ENCODE measurements around the gene FOCAD.
"Not testable (repeated sequence)": the region's sequence is repeated elsewhere in the genome, so short reads cannot be mapped to it uniquely, and the experiment has no call there.

The FOCAD gene

DNA sequence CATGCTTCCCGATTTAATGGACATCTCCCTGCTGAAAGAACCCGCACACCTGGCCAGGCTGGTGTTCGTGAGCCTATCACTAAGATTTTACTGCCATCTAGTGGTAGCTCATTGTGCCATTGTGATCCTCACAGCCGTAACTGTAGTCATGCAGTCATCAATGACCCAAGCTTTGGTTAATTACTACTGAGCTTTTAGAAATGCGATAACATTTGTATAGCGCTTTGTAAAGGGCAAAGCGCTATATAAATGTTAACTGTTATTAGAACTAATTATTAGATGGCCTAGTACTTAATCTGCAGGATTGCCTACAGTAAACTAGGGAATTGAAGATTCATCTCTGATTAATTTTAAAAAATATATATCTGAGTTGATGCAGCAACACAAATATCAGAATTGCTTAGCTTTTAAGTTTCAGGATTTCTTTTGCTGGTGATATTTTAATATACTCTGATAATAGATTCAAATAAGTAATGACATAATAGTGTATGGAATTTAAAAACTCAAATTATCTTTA lies 257.2 kb downstream of the FOCAD start:
- Histone ChIP-seq H3K4me1 (ENCODE audit: insufficient read depth, low read length) (peaks cover 3% of the 10 kb centered on the region; the same call in 1 of the 2 replicates), H3K27ac (ENCODE audit: low read depth, low read length) (no peak overlapping the region), H3K9ac (ENCODE audit: low read depth, low read length) (no peak overlapping the region), H3K36me3 (ENCODE audit: insufficient read depth, low read length) (peaks cover 5% of the 10 kb centered on the region), H3K4me3 (ENCODE audit: low read length) (no peak overlapping the region), H3K27me3 (ENCODE audit: insufficient read depth, low read length) (no peaks in the 10 kb centered on the region), H3K9me3 (ENCODE audit: insufficient read depth, low read depth, low read length) (no peaks in the 10 kb centered on the region)
- WGBS, result 22% methylated on average over 7 of the region's 7 CpGs

DNA sequence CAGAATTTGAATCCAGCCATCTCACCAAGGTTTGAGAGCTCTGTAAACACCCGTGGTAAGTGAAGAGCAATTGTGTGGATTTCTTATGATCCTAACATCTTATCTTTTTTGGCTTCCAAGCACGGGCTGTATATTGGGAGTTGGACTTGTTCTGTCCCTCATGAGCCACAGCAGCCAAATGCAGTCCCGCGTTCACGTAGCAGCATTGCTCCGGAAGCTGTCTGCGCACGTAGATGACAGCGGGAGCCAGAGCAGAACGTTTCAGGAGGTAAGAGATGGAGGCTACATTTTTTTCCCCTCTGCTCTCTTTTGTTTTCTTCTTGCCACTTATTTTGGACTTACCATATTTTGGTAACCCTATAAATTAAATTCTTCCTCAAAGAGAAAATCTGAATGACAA lies 260.4 kb downstream of the FOCAD start:
- H3K9me3 ChIP-seq (ENCODE audit: insufficient read depth, low read depth, low read length), result no peaks in the 10 kb centered on the region
- H3K36me3 ChIP-seq (ENCODE audit: insufficient read depth, low read length), result peaks cover 4% of the 10 kb centered on the region
- WGBS, result 92% methylated on average over 10 of the region's 10 CpGs
- peaks cover 26% of the 10 kb centered on the region for H3K4me1 ChIP-seq (ENCODE audit: insufficient read depth, low read length)
- no peak overlapping the region for H3K27ac ChIP-seq (ENCODE audit: low read depth, low read length)
- no peaks in the 10 kb centered on the region for H3K27me3 ChIP-seq (ENCODE audit: insufficient read depth, low read length)
- H3K9ac ChIP-seq (ENCODE audit: low read depth, low read length), result no peak overlapping the region
- no peak overlapping the region for H3K4me3 ChIP-seq (ENCODE audit: low read length)

DNA sequence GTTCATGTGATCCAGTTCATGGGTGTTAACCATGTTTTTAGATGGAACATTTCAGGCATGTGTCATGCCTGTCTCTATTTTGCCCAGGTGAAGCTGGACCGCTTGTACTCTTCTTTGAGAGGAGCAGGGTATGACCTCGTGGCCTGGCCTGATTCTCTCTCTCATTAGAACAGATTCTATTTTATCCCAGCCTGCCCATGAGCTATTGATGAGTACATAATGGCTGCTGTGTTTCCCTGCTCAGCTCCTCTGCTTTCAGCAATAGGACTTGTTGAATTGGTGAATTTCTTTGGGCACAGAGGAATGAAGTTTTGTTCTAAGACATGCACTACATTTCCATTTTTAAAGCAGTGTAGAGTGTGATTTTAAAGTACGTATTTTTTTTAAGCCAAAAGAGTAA lies 261.2 kb downstream of the FOCAD start:
- WGBS, result 97% methylated on average over 3 of the region's 3 CpGs
- Histone ChIP-seq H3K4me3 (ENCODE audit: low read length) (no peak overlapping the region), H3K4me1 (ENCODE audit: insufficient read depth, low read length) (peaks cover 28% of the 10 kb centered on the region), H3K27me3 (ENCODE audit: insufficient read depth, low read length) (no peaks in the 10 kb centered on the region), H3K9me3 (ENCODE audit: insufficient read depth, low read depth, low read length) (no peaks in the 10 kb centered on the region), H3K9ac (ENCODE audit: low read depth, low read length) (no peak overlapping the region), H3K36me3 (ENCODE audit: insufficient read depth, low read length) (peaks cover 4% of the 10 kb centered on the region), H3K27ac (ENCODE audit: low read depth, low read length) (no peak overlapping the region)

DNA sequence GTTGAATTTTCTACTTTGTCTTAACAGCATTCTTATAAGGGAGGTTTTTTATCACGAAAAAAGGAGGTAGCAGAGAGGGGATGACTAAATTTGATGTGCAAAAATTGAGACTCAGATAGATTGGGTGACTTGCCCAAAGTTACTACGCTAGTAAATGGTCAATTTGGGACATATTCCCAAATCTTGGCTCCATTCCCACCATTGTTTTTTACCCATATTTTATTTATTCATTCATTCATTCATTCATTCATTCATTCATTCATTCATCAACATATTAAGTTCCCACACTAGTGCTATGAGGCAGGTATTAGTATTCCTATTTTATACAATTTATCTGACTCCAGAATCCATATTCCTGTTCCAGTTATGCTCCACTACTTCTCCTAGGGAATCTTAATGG lies 261.8 kb downstream of the FOCAD start:
- H3K9ac ChIP-seq (ENCODE audit: low read depth, low read length), result no peak overlapping the region

DNA sequence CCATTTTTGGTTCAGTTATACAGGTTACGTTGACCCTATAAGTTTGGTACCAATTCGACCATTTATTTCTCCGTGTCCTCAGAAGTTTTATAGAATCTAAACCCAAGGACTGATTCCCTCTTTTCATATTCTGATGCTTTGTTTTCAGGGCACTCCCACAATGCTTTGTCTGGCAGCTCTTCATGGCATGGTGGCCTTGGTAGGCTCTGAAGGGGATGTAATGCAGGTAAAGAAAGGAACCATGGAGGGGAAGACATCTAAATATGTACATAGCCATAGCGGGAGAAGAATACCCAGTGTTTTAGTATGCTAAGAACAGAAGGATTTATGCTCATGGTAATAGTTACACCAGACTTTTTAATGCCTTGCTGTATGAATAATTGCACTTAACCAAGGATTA lies 264.6 kb downstream of the FOCAD start:
- WGBS, result 55% methylated on average over 4 of the region's 4 CpGs
- H3K9me3 ChIP-seq (ENCODE audit: insufficient read depth, low read depth, low read length), result no peaks in the 10 kb centered on the region
- no peaks in the 10 kb centered on the region for H3K27me3 ChIP-seq (ENCODE audit: insufficient read depth, low read length)
- no peak overlapping the region for H3K9ac ChIP-seq (ENCODE audit: low read depth, low read length)
- no peak overlapping the region for H3K4me3 ChIP-seq (ENCODE audit: low read length)
- peaks cover 37% of the 10 kb centered on the region for H3K36me3 ChIP-seq (ENCODE audit: insufficient read depth, low read length)
- H3K27ac ChIP-seq (ENCODE audit: low read depth, low read length), result peak overlapping the region; percentile 73; the same call in 1 of the 2 replicates
- peaks cover 25% of the 10 kb centered on the region for H3K4me1 ChIP-seq (ENCODE audit: insufficient read depth, low read length)

More for the DNA sequence above, 261.8 kb downstream of the FOCAD start:
- peaks cover 26% of the 10 kb centered on the region for H3K4me1 ChIP-seq (ENCODE audit: insufficient read depth, low read length)
- H3K4me3 ChIP-seq (ENCODE audit: low read length), result no peak overlapping the region
- H3K27me3 ChIP-seq (ENCODE audit: insufficient read depth, low read length), result no peaks in the 10 kb centered on the region
- WGBS, result 92% methylated on average over 2 of the region's 2 CpGs
- H3K9me3 ChIP-seq (ENCODE audit: insufficient read depth, low read depth, low read length), result no peaks in the 10 kb centered on the region
- peaks cover 10% of the 10 kb centered on the region for H3K36me3 ChIP-seq (ENCODE audit: insufficient read depth, low read length)
- no peak overlapping the region for H3K27ac ChIP-seq (ENCODE audit: low read depth, low read length)

DNA sequence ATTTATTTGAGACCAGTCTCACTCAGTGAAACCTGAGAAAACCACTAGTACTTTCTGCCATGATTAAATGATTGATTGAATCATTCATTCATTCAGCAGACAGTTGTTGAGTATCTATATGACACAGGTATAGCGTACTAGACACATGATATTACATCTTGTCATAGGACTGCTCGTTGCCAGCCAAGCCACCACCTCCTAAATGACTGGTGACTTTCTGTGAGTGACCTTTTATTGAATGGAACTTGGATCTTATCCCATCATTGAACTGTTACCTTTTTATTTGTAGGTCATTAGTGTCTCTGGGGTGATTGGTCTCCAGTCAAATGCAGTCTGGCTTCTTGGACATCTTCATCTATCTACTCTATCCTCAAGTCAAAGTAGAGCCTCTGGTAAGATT lies 266.6 kb downstream of the FOCAD start:
- Histone ChIP-seq H3K9me3 (ENCODE audit: insufficient read depth, low read depth, low read length) (no peaks in the 10 kb centered on the region), H3K27ac (ENCODE audit: low read depth, low read length) (no peak overlapping the region), H3K9ac (ENCODE audit: low read depth, low read length) (no peak overlapping the region), H3K27me3 (ENCODE audit: insufficient read depth, low read length) (no peaks in the 10 kb centered on the region), H3K36me3 (ENCODE audit: insufficient read depth, low read length) (peaks cover 46% of the 10 kb centered on the region), H3K4me1 (ENCODE audit: insufficient read depth, low read length) (peaks cover 39% of the 10 kb centered on the region), H3K4me3 (ENCODE audit: low read length) (no peak overlapping the region)
- WGBS, result 100% methylated on average over 2 of the region's 2 CpGs

DNA sequence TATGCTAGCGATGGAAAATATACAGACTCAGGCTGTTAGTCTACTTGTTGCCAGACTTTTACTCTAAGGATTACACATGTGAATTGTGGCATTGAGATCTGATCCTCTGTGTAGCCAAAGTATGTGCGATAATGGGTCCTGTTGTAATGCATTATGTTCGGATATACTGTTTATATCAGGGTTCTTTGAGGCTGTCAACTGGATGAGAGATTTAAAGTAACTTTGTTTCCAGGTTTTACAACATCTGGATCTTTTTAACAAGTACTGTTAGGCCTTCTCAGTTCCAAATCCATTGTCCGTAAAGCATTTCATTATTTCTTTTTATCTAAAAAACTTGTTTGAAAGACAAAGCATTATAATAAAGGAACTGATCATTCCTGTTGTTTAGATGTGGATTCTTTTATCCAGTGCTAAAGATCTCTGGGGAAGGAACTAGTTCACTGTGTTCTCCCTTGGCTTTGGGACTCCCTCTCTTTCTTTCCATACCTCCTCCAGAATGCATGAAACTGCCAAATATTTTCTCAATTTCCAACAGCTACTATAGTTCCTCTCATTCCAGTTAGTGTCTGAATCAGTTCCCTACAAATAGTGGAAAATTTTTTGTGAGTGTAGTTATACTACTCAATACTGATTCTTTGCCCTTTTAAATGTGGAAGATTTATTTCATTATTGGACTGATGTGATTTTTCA lies 278.6 kb downstream of the FOCAD start:
- no peaks in the 10 kb centered on the region for H3K27me3 ChIP-seq (ENCODE audit: insufficient read depth, low read length)
- no peak overlapping the region for H3K4me3 ChIP-seq (ENCODE audit: low read length)
- no peaks in the 10 kb centered on the region for H3K4me1 ChIP-seq (ENCODE audit: insufficient read depth, low read length)
- 96% methylated on average over 3 of the region's 4 CpGs for whole genome bisulfite sequencing
- H3K36me3 ChIP-seq (ENCODE audit: insufficient read depth, low read length), result no peaks in the 10 kb centered on the region; the same call in 1 of the 2 replicates
- H3K27ac ChIP-seq (ENCODE audit: low read depth, low read length), result no peak overlapping the region
- H3K9ac ChIP-seq (ENCODE audit: low read depth, low read length), result no peak overlapping the region
- H3K9me3 ChIP-seq (ENCODE audit: insufficient read depth, low read depth, low read length), result no peaks in the 10 kb centered on the region

DNA sequence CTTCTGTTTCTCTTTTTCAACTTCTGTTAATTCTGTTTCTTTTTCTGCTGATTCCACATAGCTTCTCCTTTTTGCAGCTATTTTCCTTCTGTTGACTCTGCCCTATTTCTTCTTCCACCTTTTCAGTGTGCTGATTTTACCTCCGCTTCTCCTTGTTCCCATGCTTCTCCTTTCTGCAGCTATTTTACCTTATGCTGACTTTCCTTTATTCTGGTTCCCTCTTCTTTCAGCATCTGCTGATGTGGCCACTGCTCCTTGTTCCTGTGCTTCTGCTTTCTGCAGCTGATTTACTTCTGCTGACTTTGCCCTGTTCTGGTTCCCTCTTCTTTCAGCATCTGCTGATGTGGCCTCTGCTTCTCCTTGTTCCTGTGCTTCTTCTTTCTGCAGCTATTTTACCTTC lies 288.6 kb downstream of the FOCAD start:
- Histone ChIP-seq H3K27ac (ENCODE audit: low read depth, low read length) (no peak overlapping the region), H3K4me1 (ENCODE audit: insufficient read depth, low read length) (no peaks in the 10 kb centered on the region)
- 96% methylated on average over 1 of the region's 1 CpG for WGBS

DNA sequence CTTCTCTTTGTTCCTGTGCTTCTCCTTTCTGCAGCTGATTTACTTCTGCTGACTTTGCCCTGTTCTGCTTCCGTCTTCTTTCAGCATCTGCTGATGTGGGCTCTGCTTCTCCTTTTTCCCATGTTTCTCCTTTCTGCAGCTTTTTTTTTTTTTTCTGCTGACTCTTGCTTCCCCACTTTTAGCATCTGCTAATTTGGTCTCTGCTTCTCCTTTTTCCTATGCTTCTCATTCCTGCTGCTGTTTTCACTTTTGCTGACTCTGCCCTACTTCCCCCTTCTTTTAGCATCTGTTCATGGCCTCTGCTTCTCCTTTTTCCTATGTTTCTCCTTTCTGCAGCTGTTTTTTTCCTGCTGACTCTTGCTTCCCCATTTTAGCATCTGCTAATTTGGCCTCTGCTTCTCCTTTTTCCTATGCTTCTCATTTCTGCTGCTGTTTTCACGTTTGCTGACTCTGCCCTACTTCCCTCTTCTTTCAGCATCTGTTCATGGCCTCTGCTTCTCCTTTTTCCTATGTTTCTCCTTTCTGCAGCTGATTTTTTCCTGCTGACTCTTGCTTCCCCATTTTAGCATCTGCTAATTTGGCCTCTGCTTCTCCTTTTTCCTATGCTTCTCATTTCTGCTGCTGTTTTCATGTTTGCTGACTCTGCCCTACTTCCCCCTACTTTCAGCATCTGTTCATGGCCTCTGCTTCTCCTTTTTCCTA lies 289.3 kb downstream of the FOCAD start:
- H3K9me3 ChIP-seq (ENCODE audit: insufficient read depth, low read depth, low read length); H3K4me1 ChIP-seq (ENCODE audit: insufficient read depth, low read length); H3K27me3 ChIP-seq (ENCODE audit: insufficient read depth, low read length); H3K4me3 ChIP-seq (ENCODE audit: low read length); H3K27ac ChIP-seq (ENCODE audit: low read depth, low read length); H3K9ac ChIP-seq (ENCODE audit: low read depth, low read length): not testable (repeated sequence)
- 92% methylated on average over 2 of the region's 2 CpGs for WGBS
- peaks cover 15% of the 10 kb centered on the region; the same call in 1 of the 2 replicates for H3K36me3 ChIP-seq (ENCODE audit: insufficient read depth, low read length)

More for the DNA sequence above, 288.6 kb downstream of the FOCAD start:
- Histone ChIP-seq H3K4me3 (ENCODE audit: low read length) (no peak overlapping the region), H3K36me3 (ENCODE audit: insufficient read depth, low read length) (peaks cover 15% of the 10 kb centered on the region; the same call in 1 of the 2 replicates), H3K9me3 (ENCODE audit: insufficient read depth, low read depth, low read length) (no peaks in the 10 kb centered on the region), H3K27me3 (ENCODE audit: insufficient read depth, low read length) (no peaks in the 10 kb centered on the region), H3K9ac (ENCODE audit: low read depth, low read length) (no peak overlapping the region)

DNA sequence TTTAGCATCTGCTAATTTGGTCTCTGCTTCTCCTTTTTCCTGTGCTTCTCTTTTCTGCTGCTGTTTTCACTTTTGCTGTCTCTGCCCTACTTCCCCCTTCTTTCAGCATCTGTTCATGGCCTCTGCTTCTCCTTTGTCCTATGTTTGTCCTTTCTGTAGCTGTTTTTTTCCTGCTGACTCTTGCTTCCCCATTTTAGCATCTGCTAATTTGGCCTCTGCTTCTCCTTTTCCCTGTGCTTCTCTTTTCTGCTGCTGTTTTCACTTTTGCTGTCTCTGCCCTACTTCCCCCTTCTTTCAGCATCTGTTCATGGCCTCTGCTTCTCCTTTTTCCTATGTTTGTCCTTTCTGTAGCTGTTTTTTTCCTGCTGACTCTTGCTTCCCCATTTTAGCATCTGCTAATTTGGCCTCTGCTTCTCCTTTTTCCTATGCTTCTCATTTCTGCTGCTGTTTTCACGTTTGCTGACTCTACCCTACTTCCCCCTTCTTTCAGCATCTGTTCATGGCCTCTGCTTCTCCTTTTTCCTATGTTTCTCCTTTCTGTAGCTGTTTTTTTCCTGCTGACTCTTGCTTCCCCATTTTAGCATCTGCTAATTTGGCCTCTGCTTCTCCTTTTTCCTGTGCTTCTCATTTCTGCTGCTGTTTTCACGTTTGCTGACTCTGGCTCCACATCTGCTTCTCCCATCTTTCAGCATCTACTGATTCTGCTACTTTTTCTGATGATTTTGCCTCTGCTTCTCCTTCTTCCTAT lies 290.3 kb downstream of the FOCAD start:
- H3K4me3 ChIP-seq (ENCODE audit: low read length); H3K4me1 ChIP-seq (ENCODE audit: insufficient read depth, low read length); H3K9ac ChIP-seq (ENCODE audit: low read depth, low read length); H3K27ac ChIP-seq (ENCODE audit: low read depth, low read length); H3K27me3 ChIP-seq (ENCODE audit: insufficient read depth, low read length); H3K9me3 ChIP-seq (ENCODE audit: insufficient read depth, low read depth, low read length): not testable (repeated sequence)
- peaks cover 15% of the 10 kb centered on the region; the same call in 1 of the 2 replicates for H3K36me3 ChIP-seq (ENCODE audit: insufficient read depth, low read length)
- 89% methylated on average over 2 of the region's 2 CpGs for WGBS

DNA sequence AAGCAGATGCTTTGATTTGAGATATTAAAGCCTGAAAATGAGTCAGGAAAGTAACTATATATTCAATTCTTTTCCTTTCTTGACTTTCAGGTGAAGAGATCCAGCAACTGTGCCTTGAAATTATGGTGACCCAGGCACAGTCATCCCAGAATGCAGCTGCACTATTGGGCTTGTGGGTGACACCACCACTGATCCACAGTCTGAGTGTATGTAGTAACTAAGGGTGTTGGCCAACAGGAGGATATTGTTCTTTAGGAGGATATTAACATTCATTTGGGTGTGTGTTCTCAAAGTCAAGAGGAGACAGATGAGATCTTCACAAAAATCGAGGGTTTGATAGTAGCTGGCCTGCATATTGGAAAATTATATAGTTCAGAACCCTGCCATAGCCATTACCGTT lies 294.2 kb downstream of the FOCAD start:
- Histone ChIP-seq H3K27me3 (ENCODE audit: insufficient read depth, low read length) (no peaks in the 10 kb centered on the region), H3K9me3 (ENCODE audit: insufficient read depth, low read depth, low read length) (no peaks in the 10 kb centered on the region), H3K9ac (ENCODE audit: low read depth, low read length) (no peak overlapping the region), H3K4me3 (ENCODE audit: low read length) (no peak overlapping the region), H3K36me3 (ENCODE audit: insufficient read depth, low read length) (peaks cover 27% of the 10 kb centered on the region), H3K4me1 (ENCODE audit: insufficient read depth, low read length) (no peaks in the 10 kb centered on the region), H3K27ac (ENCODE audit: low read depth, low read length) (no peak overlapping the region)
- 91% methylated on average over 1 of the region's 2 CpGs for WGBS
